Stromal cell of bone marrow (primary cell): ENCODE results near the gene PDSS2.
"Not testable (repeated sequence)": the region's sequence is repeated elsewhere in the genome, so short reads cannot be mapped to it uniquely, and the experiment has no call there.

ENCODE experiments used
- DNase-seq: peaks from one replicate; pipeline ENCODE4 v3.0.0-alpha.2; 2012; ENCODE audit warnings: low read depth

PDSS2 gene

DNA sequence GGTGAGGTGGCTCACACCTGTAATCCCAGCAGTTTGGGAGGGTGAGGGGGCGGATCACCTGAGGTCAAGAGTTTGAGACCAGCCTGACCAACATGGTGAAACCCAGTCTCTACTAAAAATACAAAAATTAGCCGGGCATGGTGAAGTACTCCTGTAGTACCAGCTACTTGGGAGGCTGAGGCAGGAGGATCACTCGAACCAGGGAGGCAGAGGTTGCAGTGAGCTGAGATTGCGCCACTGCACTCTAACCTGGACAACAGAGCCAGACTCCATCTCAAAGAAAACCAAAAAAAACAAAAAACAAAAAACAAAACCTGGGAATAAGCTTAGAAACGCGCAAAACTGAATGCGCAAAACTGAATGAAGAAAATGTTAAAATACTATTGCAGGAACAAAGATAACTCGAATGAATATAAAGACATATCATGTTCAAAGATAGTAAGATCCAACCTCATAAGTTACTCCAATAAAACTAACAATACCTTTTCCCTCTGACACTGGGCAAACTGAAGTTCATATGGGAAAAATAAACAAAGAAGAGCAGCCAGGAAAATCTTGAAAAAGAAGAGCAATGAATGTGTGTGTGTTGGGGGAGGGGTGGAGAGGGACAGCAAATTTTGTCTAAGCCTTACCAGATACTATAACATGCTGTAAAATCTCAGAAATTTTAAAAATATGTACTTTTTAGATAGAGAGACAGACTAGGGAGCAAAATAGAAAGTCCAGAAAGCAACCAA is 243.0 kb downstream of the PDSS2 start:
- no peak for DNase-seq

- DNase-seq: no peak
Measured at GRCh38 chr6:107215334-107215733, 244.0 kb downstream of the PDSS2 start.

DNA sequence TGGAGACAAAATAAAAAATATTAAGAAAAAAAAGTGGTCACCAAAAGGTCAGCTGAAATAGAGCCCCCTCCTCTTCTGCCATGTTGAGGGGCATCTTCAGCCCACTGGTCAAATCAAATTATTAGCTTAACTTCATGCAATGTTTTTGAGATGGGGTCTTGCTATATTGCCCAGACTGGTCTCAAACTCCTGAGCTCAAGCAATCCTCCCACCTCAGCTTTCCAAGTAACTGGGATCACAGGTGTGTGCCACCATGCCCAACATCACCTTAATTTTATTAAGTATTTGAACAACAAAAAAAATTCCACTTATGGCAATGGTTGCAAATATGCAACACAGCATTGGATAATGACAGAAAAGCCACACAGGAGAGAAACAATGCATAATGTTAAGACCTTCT is 244.7 kb downstream of the PDSS2 start:
- DNase-seq: no peak

- no peak for DNase-seq
Measured at GRCh38 chr6:107209406-107210305, 249.7 kb downstream of the PDSS2 start.

- DNase-seq: no peak
Measured at GRCh38 chr6:107207251-107207873, 252.0 kb downstream of the PDSS2 start.

GRCh38 chr6:107205058-107205998 is 254.0 kb downstream of the PDSS2 start:
- DNase-seq: no peak

GRCh38 chr6:107202876-107203468 is 256.4 kb downstream of the PDSS2 start:
- no peak for DNase-seq

GRCh38 chr6:107198631-107199416 is 260.5 kb downstream of the PDSS2 start:
- no peak for DNase-seq

DNA sequence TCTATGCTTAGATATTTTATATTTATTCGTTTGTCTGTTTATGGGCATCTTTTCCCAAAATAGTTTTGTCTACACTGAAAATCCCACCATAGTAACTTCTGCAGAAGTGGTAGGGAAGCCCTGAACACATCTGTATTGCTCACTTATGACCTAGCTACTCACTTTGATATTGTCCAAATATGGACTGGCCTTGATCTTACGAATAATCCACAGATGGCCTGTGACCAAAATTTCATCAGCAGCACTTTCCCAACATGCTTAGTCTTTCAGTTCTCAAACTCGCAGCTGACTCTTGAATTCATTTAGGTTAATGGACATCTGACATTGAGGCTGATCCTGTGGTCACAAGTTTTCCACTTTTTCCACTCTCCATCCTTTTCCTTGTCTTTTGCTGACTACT is 263.2 kb downstream of the PDSS2 start:
- no peak for DNase-seq

- not testable (repeated sequence) for DNase-seq
Measured at GRCh38 chr6:107194723-107195122, 264.6 kb downstream of the PDSS2 start.

DNA sequence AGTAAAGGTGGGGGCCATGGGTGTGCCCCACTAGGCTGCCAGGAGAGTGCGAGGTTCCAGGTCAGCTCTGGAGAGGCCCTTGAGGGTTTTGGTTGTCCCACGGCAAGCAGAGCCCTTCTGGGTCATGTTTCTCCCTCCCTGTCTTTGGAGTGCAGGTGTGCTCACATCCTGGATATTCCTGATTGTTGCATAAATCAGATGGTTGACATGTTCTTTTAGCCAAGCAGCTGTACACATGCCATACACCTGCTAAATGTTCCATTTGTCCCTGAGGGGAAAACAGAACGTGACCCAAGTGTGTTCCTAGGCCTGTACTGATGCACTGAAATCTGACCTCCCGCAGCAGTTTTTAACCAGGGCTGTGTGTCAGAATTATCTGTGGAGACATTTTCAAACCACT is 266.5 kb downstream of the PDSS2 start:
- no peak for DNase-seq

GRCh38 chr6:107187630-107188029 is 271.7 kb downstream of the PDSS2 start:
- no peak for DNase-seq

GRCh38 chr6:107186047-107186446 is 273.3 kb downstream of the PDSS2 start:
- no peak for DNase-seq

DNA sequence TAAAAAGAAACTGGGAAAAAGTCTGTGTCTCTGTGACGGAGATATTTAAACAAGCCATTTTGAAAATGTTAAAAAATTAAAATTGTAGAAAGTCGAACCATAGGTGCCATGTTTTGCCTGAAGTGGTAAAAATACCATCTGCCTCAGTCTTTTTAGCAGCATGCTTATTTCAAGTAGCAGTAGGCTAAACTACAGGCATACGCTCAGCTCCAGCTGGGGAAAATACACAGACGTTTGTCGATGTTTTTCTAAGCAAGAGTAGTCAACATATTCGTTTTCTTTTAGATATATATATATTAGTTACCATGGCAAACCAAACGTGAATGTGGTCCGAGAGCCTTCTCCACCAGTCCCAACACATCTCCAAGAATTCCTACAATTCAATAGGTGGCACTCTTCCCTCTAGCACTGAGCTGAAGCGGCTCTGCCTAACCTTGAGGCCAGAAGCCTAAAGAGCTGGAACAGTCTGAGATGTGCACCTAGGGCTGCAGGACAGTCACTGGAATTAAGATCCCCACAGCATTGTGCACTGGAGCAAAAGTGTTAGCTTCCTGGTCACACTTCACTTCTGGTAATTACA is 273.9 kb downstream of the PDSS2 start:
- DNase-seq: peak; percentile 11

DNA sequence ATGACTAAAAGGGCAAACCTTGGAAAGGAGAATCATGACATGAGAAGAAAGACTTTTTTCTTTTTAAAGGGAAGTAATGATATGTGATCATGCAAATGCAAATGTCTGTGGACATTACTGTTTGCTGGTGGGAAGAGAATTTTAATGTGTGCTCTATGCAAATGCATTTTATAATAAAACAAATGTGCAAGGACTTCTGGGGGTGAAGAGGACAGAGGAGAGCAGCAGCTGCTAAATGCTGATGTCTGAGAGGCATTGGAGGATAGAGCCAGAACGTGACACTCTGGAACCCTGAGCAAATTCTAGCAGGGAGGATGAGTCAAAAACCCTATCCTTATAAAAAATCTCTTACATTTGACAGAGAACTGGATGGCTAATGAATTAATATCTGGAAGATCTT is 274.9 kb downstream of the PDSS2 start:
- no peak for DNase-seq

GRCh38 chr6:107180099-107180498 is 279.3 kb downstream of the PDSS2 start:
- DNase-seq: no peak

DNA sequence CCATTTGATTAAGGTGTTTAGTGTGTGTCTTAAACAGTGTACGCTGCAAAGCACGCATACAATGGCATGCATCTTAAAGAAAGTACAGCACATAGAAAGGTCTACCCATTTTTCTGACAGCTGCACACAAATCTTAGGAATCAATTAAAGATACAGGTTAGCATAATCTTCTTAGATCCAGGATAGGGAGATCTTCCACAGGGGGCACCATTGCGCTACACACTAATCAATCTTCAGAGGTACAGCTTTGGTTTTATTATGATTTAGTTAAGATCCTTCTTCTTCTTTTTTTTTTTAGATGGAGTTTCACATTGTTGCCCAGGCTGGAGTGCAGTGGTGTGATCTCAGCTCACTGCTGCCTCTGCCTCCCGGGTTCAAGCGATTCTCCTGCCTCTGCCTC is 280.4 kb downstream of the PDSS2 start:
- peak; percentile 11 for DNase-seq

DNA sequence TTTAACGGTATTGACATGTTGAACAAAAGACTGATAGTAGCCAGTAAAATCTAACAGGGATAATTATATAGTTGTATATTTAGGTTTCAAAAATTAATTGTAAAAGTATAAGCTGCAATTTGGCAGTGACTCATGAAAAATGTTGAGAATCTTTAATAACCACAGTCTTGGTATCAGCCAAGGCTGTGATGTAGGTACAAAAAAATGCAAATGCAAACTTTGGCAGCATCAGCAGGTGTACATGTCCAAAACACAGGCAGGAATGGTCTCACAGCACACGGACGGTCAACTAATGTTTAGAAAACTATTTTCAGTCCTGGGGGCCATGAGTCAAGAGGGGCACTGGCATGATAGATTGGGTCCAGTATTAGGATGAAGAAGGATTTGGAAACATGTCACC is 285.6 kb downstream of the PDSS2 start:
- no peak for DNase-seq

DNA sequence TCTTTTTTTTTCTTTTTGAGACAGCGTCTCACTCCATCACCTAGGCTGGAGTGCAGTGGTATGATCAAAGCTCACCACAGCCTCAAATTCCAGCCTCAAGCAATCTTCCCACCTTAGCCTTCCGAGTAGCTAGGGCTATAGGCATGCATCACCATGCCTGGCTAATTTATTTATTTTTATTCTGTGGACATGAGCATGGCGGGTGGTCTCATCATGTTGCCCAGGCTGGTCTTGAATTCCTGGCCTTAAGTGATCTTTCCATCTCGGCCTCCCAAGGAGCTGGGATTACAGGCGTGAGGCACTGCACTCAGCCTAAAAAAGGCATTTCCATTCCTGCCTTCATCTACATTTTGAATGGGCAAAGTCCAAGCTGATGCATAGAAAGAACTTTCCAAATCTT is 287.9 kb downstream of the PDSS2 start:
- DNase-seq: no peak

DNA sequence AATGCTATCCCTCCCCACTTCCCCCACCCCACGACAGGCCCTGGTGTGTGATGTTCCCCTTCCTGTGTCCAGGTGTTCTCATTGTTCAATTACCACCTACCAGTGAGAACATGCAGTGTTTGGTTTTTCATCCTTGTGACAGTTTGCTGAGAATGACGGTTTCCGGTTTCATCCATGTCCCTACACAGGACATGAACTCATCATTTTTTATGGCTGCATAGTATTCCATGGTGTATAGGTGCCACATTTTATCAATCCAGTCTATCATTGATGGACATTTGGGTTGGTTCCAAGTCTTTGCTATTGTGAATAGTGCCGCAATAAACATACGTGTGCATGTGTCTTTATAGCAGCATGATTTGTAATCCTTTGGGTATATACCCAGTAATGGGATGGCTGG is 295.1 kb downstream of the PDSS2 start:
- not testable (repeated sequence) for DNase-seq
